Measurements from ENCODE around the gene FERMT3. TPM values are rescaled to one million over a fixed set of nuclear protein-coding genes. Genes with fewer than 3 reads are reported as not detected.

FERMT3 gene
- total and polyA plus RNA-seq, 9 donors = 2.2 to 19.7 (median 6.4) TPM

DNA sequence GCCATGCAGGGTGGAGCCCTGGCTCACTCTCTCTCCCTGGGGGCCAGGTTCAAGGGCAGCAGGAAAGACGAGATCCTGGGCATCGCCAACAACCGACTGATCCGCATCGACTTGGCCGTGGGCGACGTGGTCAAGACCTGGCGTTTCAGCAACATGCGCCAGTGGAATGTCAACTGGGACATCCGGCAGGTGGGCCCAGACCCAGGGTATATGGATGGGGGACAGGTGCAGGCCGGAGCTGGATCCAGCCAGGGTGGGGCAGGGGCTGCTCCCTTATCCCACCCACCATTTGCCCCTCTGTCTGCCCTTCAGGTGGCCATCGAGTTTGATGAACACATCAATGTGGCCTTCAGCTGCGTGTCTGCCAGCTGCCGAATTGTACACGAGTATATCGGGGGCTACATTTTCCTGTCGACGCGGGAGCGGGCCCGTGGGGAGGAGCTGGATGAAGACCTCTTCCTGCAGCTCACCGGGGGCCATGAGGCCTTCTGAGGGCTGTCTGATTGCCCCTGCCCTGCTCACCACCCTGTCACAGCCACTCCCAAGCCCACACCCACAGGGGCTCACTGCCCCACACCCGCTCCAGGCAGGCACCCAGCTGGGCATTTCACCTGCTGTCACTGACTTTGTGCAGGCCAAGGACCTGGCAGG lies 16.6 kb downstream of the FERMT3 start:
- no peak overlapping the region for H3K27ac ChIP-seq
- TF ChIP-seq POLR2A (IDR thresholded peaks at IDR 0.05) (no peak), EP300 (IDR thresholded peaks at IDR 0.05) (no peak)
- TF ChIP-seq, protein P1, sequence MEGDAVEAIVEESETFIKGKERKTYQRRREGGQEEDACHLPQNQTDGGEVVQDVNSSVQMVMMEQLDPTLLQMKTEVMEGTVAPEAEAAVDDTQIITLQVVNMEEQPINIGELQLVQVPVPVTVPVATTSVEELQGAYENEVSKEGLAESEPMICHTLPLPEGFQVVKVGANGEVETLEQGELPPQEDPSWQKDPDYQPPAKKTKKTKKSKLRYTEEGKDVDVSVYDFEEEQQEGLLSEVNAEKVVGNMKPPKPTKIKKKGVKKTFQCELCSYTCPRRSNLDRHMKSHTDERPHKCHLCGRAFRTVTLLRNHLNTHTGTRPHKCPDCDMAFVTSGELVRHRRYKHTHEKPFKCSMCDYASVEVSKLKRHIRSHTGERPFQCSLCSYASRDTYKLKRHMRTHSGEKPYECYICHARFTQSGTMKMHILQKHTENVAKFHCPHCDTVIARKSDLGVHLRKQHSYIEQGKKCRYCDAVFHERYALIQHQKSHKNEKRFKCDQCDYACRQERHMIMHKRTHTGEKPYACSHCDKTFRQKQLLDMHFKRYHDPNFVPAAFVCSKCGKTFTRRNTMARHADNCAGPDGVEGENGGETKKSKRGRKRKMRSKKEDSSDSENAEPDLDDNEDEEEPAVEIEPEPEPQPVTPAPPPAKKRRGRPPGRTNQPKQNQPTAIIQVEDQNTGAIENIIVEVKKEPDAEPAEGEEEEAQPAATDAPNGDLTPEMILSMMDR (IDR thresholded peaks at IDR 0.05) = no peak
- DNase-seq = peak; percentile 24 to 57 (median 30)
- intact Hi-C loops (cut with DNase I) = no loop called here
- H3K36me3 ChIP-seq = no peaks in the 10 kb centered on the region
- 63 to 70% (median 67%) methylated on average over 24 of the region's 24 CpGs for WGBS, 3 donors
- H3K9me3 ChIP-seq = no peaks in the 10 kb centered on the region
- H3K4me3 ChIP-seq = no peak overlapping the region
- peaks cover 20% of the 10 kb centered on the region for H3K4me1 ChIP-seq (ENCODE audit: insufficient read depth)
- no peaks in the 10 kb centered on the region for H3K27me3 ChIP-seq

DNA sequence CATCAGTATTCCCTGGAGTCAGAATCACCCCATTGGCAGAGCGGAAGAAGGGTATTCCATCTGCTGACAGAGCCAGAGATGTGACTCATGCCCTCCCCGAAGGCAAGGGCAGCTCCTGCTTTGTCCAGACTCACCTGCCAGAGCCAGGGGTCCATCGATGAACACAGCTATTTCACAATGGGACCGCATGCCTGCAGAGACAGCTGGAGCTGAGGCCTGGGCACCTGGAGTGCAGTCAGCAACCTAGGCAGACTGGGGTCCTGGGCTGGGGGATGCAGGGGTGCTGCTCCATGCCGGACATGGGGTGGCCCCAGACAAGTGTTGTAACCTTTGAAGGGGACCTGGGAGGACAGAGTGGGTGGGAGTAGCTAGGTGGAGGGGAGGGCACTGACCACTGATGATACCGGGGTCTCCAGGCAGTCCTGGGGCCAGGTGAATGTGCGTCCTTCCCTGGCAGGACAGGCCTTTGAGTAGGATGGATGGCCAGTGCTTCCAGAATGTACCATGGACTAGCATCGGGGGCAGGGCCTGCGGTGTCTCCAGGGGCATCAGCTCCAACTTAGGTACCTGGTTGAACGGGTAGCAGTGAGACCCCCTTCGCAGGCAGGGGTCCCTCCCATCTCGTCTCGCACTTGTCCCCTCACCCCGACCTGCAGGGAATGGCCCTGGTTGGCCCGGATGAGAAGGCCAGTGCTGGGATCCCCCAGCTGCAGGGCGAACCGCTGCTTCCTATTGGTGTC lies 17.8 kb downstream of the FERMT3 start:
- DNase-seq = peak; percentile 16 to 41 (median 31)
- H3K27ac ChIP-seq = no peak overlapping the region
- 84 to 88% (median 87%) methylated on average over 8 to 17 of the region's 17 CpGs for WGBS, 3 donors
- TF ChIP-seq POLR2A (IDR thresholded peaks at IDR 0.05) = no peak
- TF ChIP-seq, protein P1 (IDR thresholded peaks at IDR 0.05) = no peak
- no peak for TF ChIP-seq EP300 (IDR thresholded peaks at IDR 0.05)
- no peaks in the 10 kb centered on the region for H3K36me3 ChIP-seq
- peaks cover 20% of the 10 kb centered on the region for H3K4me1 ChIP-seq (ENCODE audit: insufficient read depth)
- H3K4me3 ChIP-seq = no peak overlapping the region
- intact Hi-C loops (cut with DNase I) = no loop called here
- H3K9me3 ChIP-seq = no peaks in the 10 kb centered on the region
- H3K27me3 ChIP-seq = no peaks in the 10 kb centered on the region

- Histone ChIP-seq H3K27ac (peak overlapping the region; percentile 52 to 62), H3K27me3 (no peaks in the 10 kb centered on the region), H3K36me3 (no peaks in the 10 kb centered on the region), H3K9me3 (no peaks in the 10 kb centered on the region), H3K4me3 (peak overlapping the region; percentile 64), H3K4me1 (ENCODE audit: insufficient read depth) (peaks cover 23% of the 10 kb centered on the region)
- intact Hi-C loops (cut with DNase I) = no loop called here
- no peak for TF ChIP-seq POLR2A (IDR thresholded peaks at IDR 0.05)
- TF ChIP-seq, protein P1 (IDR thresholded peaks at IDR 0.05) = no peak
- no peak for TF ChIP-seq EP300 (IDR thresholded peaks at IDR 0.05)
- 62 to 67% (median 65%) methylated on average over 22 of the region's 22 CpGs for WGBS, 3 donors
- peak; percentile 12 to 50 (median 43) for DNase-seq
Measured at GRCh38 chr11:64224891-64225607, 18.5 kb downstream of the FERMT3 start.

- peaks cover 23% of the 10 kb centered on the region for H3K4me1 ChIP-seq (ENCODE audit: insufficient read depth)
- intact Hi-C loops (cut with DNase I) = no loop called here
- TF ChIP-seq POLR2A (IDR thresholded peaks at IDR 0.05) (peak; percentile 92), EP300 (IDR thresholded peaks at IDR 0.05) (no peak)
- TF ChIP-seq, protein P1 (IDR thresholded peaks at IDR 0.05) = peak in 2 of 3 donors; percentile 10 to 16
- H3K9me3 ChIP-seq = no peaks in the 10 kb centered on the region
- no peaks in the 10 kb centered on the region for H3K27me3 ChIP-seq
- WGBS, 3 donors = 0 to 1% (median 0%) methylated on average over 40 to 54 of the region's 54 CpGs
- peak within 1 kb of the TSS; percentile 64 for H3K4me3 ChIP-seq
- H3K36me3 ChIP-seq = no peaks in the 10 kb centered on the region
- H3K27ac ChIP-seq = peak within 1 kb of the TSS; percentile 52 to 62
- peak; percentile 90 to 95 (median 93) for DNase-seq
Measured at GRCh38 chr11:64225608-64226506, 19.3 kb downstream of the FERMT3 start, which contains the start of the genes NUDT22 and TRPT1. TSS of gene NUDT22 (plus strand) at chr11:64226274. CDS start at chr11:64226653, 379 bp downstream. TSS of gene TRPT1 (minus strand) at chr11:64226186. CDS start at chr11:64225860, 326 bp downstream.
